ENCODE measurements around the gene KCNQ1.
A peak's percentile ranks its signal among the peaks of the same experiment; 100 is the strongest.

KCNQ1 gene

DNA sequence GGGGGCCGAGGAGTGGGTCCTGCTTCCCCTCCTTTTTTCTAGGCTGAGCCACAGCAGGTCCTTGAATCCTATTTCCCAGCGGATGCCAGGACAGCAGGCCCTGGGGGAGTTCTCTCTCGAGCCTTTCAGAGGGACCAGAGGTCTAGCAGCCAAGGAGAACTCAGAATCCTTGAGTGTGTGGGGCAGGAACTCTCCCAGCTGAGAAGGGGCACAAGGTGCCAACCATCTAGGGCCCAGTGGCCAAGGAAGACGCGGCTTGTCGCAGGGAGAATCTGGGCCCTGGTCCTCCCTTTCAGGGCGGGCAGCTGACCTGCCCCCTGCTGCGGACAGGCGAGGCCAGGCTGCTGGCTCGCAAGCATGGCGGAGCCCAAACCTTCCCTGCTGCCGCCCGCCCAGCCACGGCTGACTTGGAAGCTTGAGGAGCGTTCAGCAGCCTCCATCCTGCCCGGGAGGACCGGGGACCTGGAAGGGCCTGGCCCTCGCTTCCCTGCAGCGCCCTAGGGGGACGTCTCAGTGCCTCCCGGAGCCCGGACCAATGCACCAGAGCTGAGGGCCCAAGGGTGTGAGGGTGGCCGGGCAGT is 45.2 kb upstream of the KCNQ1 start:
- TF ChIP-seq, protein P1, sequence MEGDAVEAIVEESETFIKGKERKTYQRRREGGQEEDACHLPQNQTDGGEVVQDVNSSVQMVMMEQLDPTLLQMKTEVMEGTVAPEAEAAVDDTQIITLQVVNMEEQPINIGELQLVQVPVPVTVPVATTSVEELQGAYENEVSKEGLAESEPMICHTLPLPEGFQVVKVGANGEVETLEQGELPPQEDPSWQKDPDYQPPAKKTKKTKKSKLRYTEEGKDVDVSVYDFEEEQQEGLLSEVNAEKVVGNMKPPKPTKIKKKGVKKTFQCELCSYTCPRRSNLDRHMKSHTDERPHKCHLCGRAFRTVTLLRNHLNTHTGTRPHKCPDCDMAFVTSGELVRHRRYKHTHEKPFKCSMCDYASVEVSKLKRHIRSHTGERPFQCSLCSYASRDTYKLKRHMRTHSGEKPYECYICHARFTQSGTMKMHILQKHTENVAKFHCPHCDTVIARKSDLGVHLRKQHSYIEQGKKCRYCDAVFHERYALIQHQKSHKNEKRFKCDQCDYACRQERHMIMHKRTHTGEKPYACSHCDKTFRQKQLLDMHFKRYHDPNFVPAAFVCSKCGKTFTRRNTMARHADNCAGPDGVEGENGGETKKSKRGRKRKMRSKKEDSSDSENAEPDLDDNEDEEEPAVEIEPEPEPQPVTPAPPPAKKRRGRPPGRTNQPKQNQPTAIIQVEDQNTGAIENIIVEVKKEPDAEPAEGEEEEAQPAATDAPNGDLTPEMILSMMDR (IDR thresholded peaks at IDR 0.05; ENCODE audit: insufficient read depth, low read depth, low read length, missing control alignments): no peak
- no peak for DNase-seq (ENCODE audit: low read depth)
- H3K4me3 ChIP-seq (ENCODE audit: low read depth, low read length): peak overlapping the region; percentile 71

DNA sequence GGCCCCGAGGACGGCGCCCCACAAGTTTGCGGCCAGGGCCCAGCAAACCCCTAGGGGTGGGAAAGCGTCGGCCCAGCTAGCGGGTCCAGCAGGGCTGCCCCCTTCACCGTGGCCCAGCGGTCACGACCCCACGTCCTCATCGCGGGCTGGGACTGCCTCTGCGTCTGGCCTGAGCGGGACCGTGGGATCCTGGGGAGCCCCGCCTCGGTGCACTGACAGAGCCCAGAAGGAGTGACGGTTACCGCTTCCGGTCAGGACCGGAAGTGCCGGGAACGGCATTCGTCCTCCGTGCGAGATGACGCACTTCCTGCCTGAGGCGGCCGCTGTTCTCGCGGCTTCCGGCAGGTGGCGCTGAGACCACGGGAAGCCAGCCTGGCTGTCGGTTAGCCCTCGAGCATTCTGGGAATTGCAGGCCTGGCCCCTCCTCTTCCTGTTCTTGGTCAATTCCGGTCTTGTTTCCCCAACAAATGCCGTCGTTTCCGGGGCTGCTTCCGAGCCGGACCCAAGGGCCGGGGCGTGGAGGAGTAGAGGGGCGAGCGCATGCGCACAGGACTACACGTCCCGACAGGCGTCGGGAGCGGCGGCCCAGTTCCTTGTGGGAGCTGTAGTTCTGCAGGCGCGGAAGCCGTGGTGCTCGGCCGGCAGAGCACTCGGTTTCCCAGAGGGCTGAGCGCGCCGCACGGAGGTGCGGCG is 44.6 kb upstream of the KCNQ1 start, which contains the start of gene TSSC4:
Gene TSSC4, plus strand, starts transcription at position 682 of the 693 bp plus-strand sequence. CDS start 1,884 bp downstream, outside the sequence.
- peak; percentile 100 for DNase-seq (ENCODE audit: low read depth)
- H3K4me3 ChIP-seq (ENCODE audit: low read depth, low read length): peak within 1 kb of the TSS; percentile 71
- TF ChIP-seq, protein P1 (IDR thresholded peaks at IDR 0.05; ENCODE audit: insufficient read depth, low read depth, low read length, missing control alignments): peak; percentile 98

DNA sequence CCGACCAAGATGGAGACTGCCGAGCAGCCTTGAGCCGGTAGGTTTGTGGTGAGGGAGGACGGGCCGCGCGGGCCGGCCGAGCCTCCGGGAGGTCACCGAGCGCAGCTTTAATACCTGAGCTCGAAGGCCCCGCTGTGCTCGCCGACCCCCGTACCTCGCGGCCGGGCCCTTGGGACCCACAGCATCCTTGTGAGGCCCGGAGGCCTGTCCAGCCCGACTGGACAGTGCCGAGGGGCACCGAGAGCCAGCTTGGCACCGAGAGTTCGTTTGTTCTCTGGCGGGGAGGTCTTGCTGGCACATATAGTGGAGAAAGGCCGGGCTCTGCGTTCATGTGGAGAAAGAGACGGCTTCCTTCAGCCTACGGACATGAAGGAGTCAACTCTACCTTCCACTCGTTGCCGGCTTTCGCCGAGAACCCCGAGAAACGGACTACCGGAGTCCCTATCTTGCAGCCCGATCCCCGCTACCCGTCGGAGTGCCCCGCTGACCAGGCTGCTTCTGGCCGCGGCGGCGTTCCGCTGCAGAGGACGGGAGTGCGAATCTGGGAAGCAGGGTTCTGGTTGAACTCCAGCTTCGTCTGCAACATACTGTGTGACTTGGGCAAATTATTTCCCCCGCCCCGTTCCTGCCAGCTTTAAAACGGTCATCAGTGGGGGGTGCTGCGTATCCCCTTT is 43.9 kb upstream of the KCNQ1 start:
- TF ChIP-seq, protein P1 (IDR thresholded peaks at IDR 0.05; ENCODE audit: insufficient read depth, low read depth, low read length, missing control alignments): no peak
- DNase-seq (ENCODE audit: low read depth): no peak
- H3K4me3 ChIP-seq (ENCODE audit: low read depth, low read length): peak overlapping the region; percentile 60

DNA sequence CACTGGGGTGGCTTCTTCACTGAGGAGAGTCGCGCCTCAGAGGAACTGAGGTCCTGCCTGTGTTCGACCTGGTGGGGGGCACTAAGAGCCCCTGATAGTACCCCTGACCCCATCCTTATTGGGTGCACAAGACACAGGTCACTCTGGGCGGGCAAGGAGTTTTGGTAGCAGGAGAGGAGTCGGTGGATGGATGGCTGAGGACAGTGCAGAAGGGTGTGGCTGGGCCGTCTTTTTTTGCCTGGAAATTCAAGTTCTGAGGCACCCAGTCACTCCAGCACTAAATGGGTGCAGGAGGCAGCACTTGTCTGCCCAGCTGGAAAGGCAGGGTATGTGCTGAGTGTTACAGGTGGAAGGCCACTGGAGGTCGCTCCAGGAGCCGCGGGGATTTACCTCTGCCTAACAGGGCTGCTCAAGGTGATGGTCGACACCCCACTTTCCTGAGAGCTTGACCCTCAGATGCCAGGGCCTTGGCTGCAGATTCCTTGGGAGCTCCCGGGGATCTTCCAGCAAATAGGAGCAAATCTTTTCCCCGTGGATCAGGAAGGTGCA is 43.3 kb upstream of the KCNQ1 start:
- DNase-seq (ENCODE audit: low read depth): no peak
- peak overlapping the region; percentile 60 for H3K4me3 ChIP-seq (ENCODE audit: low read depth, low read length)
- TF ChIP-seq, protein P1 (IDR thresholded peaks at IDR 0.05; ENCODE audit: insufficient read depth, low read depth, low read length, missing control alignments): peak; percentile 23

DNA sequence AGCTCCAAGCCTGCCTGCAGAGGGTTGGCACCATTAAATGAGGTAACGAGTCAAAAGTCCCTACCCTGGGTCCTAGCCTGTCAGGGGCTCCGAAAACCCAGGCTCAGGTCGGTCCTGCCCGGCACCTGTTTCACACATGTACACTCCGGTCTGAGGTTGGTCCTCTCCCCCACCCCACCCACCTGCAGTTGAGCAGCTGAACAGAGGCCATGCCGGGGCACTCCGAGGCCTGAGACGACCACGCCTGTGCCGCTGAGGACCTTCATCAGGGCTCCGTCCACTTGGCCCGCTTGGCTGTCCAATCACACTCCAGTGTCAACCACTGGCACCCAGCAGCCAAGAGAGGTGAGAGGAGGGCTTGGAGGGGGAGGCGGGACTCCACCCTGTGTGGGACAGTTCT is 42.7 kb upstream of the KCNQ1 start:
- no peak for DNase-seq (ENCODE audit: low read depth)
- TF ChIP-seq, protein P1 (IDR thresholded peaks at IDR 0.05; ENCODE audit: insufficient read depth, low read depth, low read length, missing control alignments): no peak
- H3K4me3 ChIP-seq (ENCODE audit: low read depth, low read length): no peak overlapping the region

DNA sequence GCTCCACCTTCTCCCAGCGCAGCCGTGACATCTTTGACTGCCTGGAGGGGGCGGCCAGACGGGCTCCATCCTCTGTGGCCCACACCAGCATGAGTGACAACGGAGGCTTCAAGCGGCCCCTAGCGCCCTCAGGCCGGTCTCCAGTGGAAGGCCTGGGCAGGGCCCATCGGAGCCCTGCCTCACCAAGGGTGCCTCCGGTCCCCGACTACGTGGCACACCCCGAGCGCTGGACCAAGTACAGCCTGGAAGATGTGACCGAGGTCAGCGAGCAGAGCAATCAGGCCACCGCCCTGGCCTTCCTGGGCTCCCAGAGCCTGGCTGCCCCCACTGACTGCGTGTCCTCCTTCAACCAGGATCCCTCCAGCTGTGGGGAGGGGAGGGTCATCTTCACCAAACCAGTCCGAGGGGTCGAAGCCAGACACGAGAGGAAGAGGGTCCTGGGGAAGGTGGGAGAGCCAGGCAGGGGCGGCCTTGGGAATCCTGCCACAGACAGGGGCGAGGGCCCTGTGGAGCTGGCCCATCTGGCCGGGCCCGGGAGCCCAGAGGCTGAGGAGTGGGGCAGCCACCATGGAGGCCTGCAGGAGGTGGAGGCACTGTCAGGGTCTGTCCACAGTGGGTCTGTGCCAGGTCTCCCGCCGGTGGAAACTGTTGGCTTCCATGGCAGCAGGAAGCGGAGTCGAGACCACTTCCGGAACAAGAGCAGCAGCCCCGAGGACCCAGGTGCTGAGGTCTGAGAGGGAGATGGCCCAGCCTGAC is 41.7 kb upstream of the KCNQ1 start:
- TF ChIP-seq, protein P1 (IDR thresholded peaks at IDR 0.05; ENCODE audit: insufficient read depth, low read depth, low read length, missing control alignments): no peak
- no peak for DNase-seq (ENCODE audit: low read depth)
- no peak overlapping the region for H3K4me3 ChIP-seq (ENCODE audit: low read depth, low read length)
